CD8-positive, alpha-beta memory T cell (primary cell): ENCODE data around the gene TNIK. TPM values are rescaled to one million over a fixed set of nuclear protein-coding genes. Genes with fewer than 3 reads are reported as not detected.

Experiments
- CTCF ChIA-PET: fragments of 350-600 bp; sonication (Branson Sonifier 250); formaldehyde crosslinking; loops from one replicate; lab custom pipeline; 2021; ENCODE audit warnings: antibody characterized with exemption; lab: Charles Lee
- POLR2A ChIA-PET: fragments of 350-600 bp; sonication (Branson Sonifier 250); formaldehyde crosslinking; loops from one replicate; lab custom pipeline; 2021; ENCODE audit warnings: antibody characterized with exemption; lab: Charles Lee
- DNase-seq, 5 donors: peaks; one replicate each; pipeline versions ENCODE4 v3.0.0 to v3.0.0-alpha.2; 2020 to 2022; ENCODE audit warnings: mixed read lengths in 1 of 5
- H3K27ac ChIP-seq: one replicate; pipeline ENCODE4 v1.7.0; 2013; ENCODE audit warnings: low read depth, mild to moderate bottlenecking, low read length, moderate library complexity
- H3K27me3 ChIP-seq: 2 replicates; pipeline ENCODE4 v1.7.0; 2013; ENCODE audit warnings: low read length, mild to moderate bottlenecking; ENCODE audit not compliant: insufficient read depth, poor library complexity, severe bottlenecking
- H3K36me3 ChIP-seq: 2 replicates; pipeline ENCODE4 v1.7.0; 2013; ENCODE audit warnings: mild to moderate bottlenecking, low read length, moderate library complexity; ENCODE audit not compliant: insufficient read depth
- H3K4me1 ChIP-seq: 2 replicates; pipeline ENCODE4 v1.7.0; 2013; ENCODE audit warnings: mild to moderate bottlenecking, low read length, moderate library complexity; ENCODE audit not compliant: insufficient read depth
- H3K4me3 ChIP-seq: 2 replicates; pipeline ENCODE4 v1.7.0; 2013; ENCODE audit warnings: mild to moderate bottlenecking, low read length
- H3K9me3 ChIP-seq: 2 replicates; pipeline ENCODE4 v1.7.0; 2013; ENCODE audit warnings: mild to moderate bottlenecking, low read length
- H3K27ac Mint-ChIP-seq, 8 donors: one replicate each; pipeline ENCODE4 v1.8.0; 2020 to 2021; ENCODE audit warnings: mixed read lengths in 8 of 8, mild to moderate bottlenecking in 6 of 8, inconsistent platforms in 3 of 8, moderate library complexity in 3 of 8
- H3K27me3 Mint-ChIP-seq, 2 donors: one replicate each; pipeline ENCODE4 v1.8.0; 2020 to 2021; ENCODE audit warnings: mixed read lengths in 2 of 2, mild to moderate bottlenecking in 1 of 2, moderate library complexity in 1 of 2
- H3K36me3 Mint-ChIP-seq, 3 donors: one replicate each; pipeline ENCODE4 v1.8.0; 2020 to 2021; ENCODE audit warnings: mixed read lengths in 3 of 3, inconsistent platforms in 1 of 3, mild to moderate bottlenecking in 1 of 3
- H3K4me1 Mint-ChIP-seq, 3 donors: one replicate each; pipeline ENCODE4 v1.8.0; 2020 to 2021; ENCODE audit warnings: mixed read lengths in 3 of 3, inconsistent platforms in 1 of 3, mild to moderate bottlenecking in 1 of 3
- H3K4me3 Mint-ChIP-seq, 7 donors: one replicate each; pipeline ENCODE4 v1.8.0; 2020 to 2021; ENCODE audit warnings: mixed read lengths in 7 of 7, mild to moderate bottlenecking in 6 of 7, moderate library complexity in 4 of 7, inconsistent platforms in 2 of 7
- H3K9me3 Mint-ChIP-seq, 5 donors: one replicate each; pipeline ENCODE4 v1.8.0; 2020 to 2022; ENCODE audit warnings: mixed read lengths in 5 of 5, mild to moderate bottlenecking in 3 of 5, moderate library complexity in 2 of 5, inconsistent platforms in 1 of 5
- polyA plus RNA-seq: library from polyadenylated mRNA; unstranded; fragments of 300-500 nt; fragmentation: Illumina TruSeq; gene quantifications from one replicate; pipeline ENCODE4 v1.2.3, GENCODE V29; 2021
- total RNA-seq, 2 experiments: library from RNA; stranded (reverse); gene quantifications; one replicate each; pipeline ENCODE4 v1.2.3, GENCODE V29; 2021

TNIK gene
- total and polyA plus RNA-seq, 3 experiments from 2014 or later = 15.9 to 19.2 (median 17.7) TPM

DNA sequence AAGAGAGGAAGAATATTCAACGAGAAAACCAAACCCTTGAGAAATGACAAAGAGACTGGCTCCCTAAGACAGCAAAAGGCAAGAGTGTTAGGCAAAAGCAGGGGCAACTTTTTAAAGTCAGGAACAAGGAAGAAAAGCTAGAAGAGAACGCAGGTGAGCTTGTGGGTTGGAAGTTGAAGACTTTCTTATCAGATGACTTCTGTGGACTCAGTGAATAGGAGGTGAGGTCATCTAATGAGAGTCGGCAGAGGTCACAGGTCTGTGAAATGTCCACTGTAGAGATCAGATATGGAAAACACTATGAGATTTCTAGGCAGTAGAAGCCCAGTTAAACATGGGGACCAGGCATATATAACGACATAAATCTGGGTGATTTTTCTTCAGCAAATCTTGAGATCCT, 27.2 kb upstream of the TNIK start:
- H3K9me3 Mint-ChIP-seq = no peaks in the 10 kb centered on the region
- DNase-seq = no peak
- H3K4me1 ChIP-seq = peaks cover 16% of the 10 kb centered on the region
- ChIA-PET POLR2A (no interaction called here), CTCF (interaction anchor here (0.5 kb wide), 1 partner anchor 1476 kb away, joined by 3 read pairs; no protein-coding TSS in a partner anchor)
- H3K27ac Mint-ChIP-seq = no peak overlapping the region
- H3K4me3 ChIP-seq = no peak overlapping the region
- no peak overlapping the region for H3K4me3 Mint-ChIP-seq
- peaks cover 0 to 3% (median 2%) of the 10 kb centered on the region in 3 donors for H3K36me3 Mint-ChIP-seq
- H3K9me3 ChIP-seq = no peaks in the 10 kb centered on the region
- H3K27me3 ChIP-seq = no peaks in the 10 kb centered on the region
- H3K4me1 Mint-ChIP-seq = peaks cover 12 to 24% (median 14%) of the 10 kb centered on the region in 3 donors
- no peak overlapping the region for H3K27ac ChIP-seq
- H3K36me3 ChIP-seq = no peaks in the 10 kb centered on the region
- H3K27me3 Mint-ChIP-seq = no peaks in the 10 kb centered on the region

GRCh38 chr3:171485338-171485737, 25.1 kb upstream of the TNIK start:
- no peak overlapping the region for H3K27ac ChIP-seq
- Mint-ChIP-seq H3K27me3 (no peaks in the 10 kb centered on the region), H3K9me3 (peaks cover 0 to 1% (median 0%) of the 10 kb centered on the region in 5 donors), H3K36me3 (peaks cover 0 to 7% (median 0%) of the 10 kb centered on the region in 3 donors), H3K27ac (no peak overlapping the region), H3K4me3 (no peak overlapping the region), H3K4me1 (peaks cover 7 to 18% (median 12%) of the 10 kb centered on the region in 3 donors)
- H3K4me1 ChIP-seq = peaks cover 8% of the 10 kb centered on the region
- H3K27me3 ChIP-seq = no peaks in the 10 kb centered on the region
- ChIA-PET CTCF (no interaction called here), POLR2A (no interaction called here)
- no peak for DNase-seq
- H3K36me3 ChIP-seq = no peaks in the 10 kb centered on the region
- no peak overlapping the region for H3K4me3 ChIP-seq
- no peaks in the 10 kb centered on the region for H3K9me3 ChIP-seq

- no peaks in the 10 kb centered on the region for H3K27me3 Mint-ChIP-seq
- H3K4me1 Mint-ChIP-seq = peaks cover 10 to 18% (median 17%) of the 10 kb centered on the region in 3 donors
- peak overlapping the region; percentile 39 to 95 (median 68) for H3K27ac Mint-ChIP-seq
- Histone ChIP-seq H3K36me3 (no peaks in the 10 kb centered on the region), H3K4me1 (peaks cover 14% of the 10 kb centered on the region), H3K4me3 (no peak overlapping the region), H3K9me3 (no peaks in the 10 kb centered on the region), H3K27ac (no peak overlapping the region), H3K27me3 (no peaks in the 10 kb centered on the region)
- DNase-seq = no peak
- ChIA-PET CTCF (interaction anchor here (1.0 kb wide), 1 partner anchor 9 kb away, joined by 3 read pairs; no protein-coding TSS in a partner anchor), POLR2A (interaction anchor here (0.6 to 1.0 kb wide), 2 partner anchors 12 to 228 kb away, joined by 3 to 4 read pairs; no protein-coding TSS in a partner anchor)
- peaks cover 0 to 2% (median 0%) of the 10 kb centered on the region in 5 donors for H3K9me3 Mint-ChIP-seq
- peaks cover 0 to 5% (median 0%) of the 10 kb centered on the region in 3 donors for H3K36me3 Mint-ChIP-seq
- H3K4me3 Mint-ChIP-seq = peak overlapping the region; percentile 1 to 76 (median 62)
Observed at GRCh38 chr3:171481011-171481410, 20.8 kb upstream of the TNIK start.

DNA sequence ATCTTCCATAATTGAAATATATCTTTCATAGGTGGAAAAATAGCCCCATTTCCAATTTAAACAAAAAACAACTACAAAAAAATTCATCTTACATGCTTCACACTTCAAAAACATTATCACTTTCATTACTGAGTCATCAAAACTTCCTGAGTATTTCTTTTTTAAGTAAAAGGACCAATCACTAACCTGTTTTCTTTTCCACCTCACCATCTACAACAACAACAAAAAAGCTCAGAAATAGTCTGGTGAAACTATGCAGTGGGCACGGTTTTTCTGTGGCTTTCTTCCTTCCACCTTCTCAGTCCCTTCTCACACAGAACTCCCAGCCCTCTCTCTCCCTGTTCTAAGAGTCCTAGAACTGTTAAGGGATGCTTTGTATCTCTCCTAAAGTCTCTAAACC, 20.3 kb upstream of the TNIK start:
- ChIA-PET CTCF (interaction anchor here (1.0 to 2.1 kb wide), 2 partner anchors 9 to 20 kb away, joined by 3 to 10 read pairs; partner anchors contain the start of gene TNIK), POLR2A (interaction anchor here (0.6 to 1.0 kb wide), 2 partner anchors 12 to 1157 kb away, joined by 3 to 6 read pairs; no protein-coding TSS in a partner anchor)
- Mint-ChIP-seq H3K4me3 (peak overlapping the region; percentile 23 to 76 (median 62)), H3K36me3 (peaks cover 0 to 5% (median 0%) of the 10 kb centered on the region in 3 donors), H3K27ac (peak overlapping the region; percentile 39 to 95 (median 68)), H3K27me3 (no peaks in the 10 kb centered on the region), H3K4me1 (peaks cover 10 to 18% (median 17%) of the 10 kb centered on the region in 3 donors), H3K9me3 (peaks cover 0 to 2% (median 0%) of the 10 kb centered on the region in 5 donors)
- H3K36me3 ChIP-seq = no peaks in the 10 kb centered on the region
- H3K4me3 ChIP-seq = no peak overlapping the region
- no peak overlapping the region for H3K27ac ChIP-seq
- DNase-seq = peak in 2 of 5 donors; percentile 10 to 37
- no peaks in the 10 kb centered on the region for H3K27me3 ChIP-seq
- peaks cover 14% of the 10 kb centered on the region for H3K4me1 ChIP-seq
- H3K9me3 ChIP-seq = no peaks in the 10 kb centered on the region

- H3K9me3 ChIP-seq = no peaks in the 10 kb centered on the region
- peaks cover 10 to 18% (median 17%) of the 10 kb centered on the region in 3 donors for H3K4me1 Mint-ChIP-seq
- H3K36me3 Mint-ChIP-seq = peaks cover 0 to 5% (median 0%) of the 10 kb centered on the region in 3 donors
- no peak overlapping the region for H3K4me3 Mint-ChIP-seq
- H3K4me1 ChIP-seq = peaks cover 14% of the 10 kb centered on the region
- CTCF ChIA-PET = interaction anchor here (1.9 kb wide), 1 partner anchor 16 kb away, joined by 5 read pairs; the partner anchor contains the start of gene TNIK
- H3K4me3 ChIP-seq = no peak overlapping the region
- H3K27ac Mint-ChIP-seq = no peak overlapping the region
- peaks cover 0 to 2% (median 0%) of the 10 kb centered on the region in 5 donors for H3K9me3 Mint-ChIP-seq
- no peak overlapping the region for H3K27ac ChIP-seq
- H3K27me3 ChIP-seq = no peaks in the 10 kb centered on the region
- no peaks in the 10 kb centered on the region for H3K36me3 ChIP-seq
- POLR2A ChIA-PET = no interaction called here
- peaks cover 0 to under 1% of the 10 kb centered on the region in 2 donors for H3K27me3 Mint-ChIP-seq
- no peak for DNase-seq
Observed at GRCh38 chr3:171476532-171477102, 16.4 kb upstream of the TNIK start.

DNA sequence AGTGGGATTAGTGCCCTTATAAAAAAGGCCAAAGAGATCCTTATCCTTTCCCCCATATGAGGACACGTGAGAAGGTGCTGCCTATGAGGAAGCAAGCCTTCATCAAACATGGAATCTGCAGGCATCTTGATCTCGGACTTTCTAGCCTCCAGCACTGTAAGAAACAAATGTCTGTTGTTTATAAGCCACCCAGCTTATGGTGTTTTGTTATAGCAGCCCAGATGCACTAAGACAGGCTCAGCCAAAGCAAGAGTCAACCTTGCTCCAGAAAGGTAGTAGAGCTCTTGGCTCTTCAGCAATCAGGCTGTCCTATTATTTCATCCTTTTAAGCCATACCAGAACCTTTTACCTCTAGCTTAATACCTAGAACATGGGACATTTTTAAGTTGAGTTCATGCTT, 12.3 kb upstream of the TNIK start:
- Mint-ChIP-seq H3K27me3 (peaks cover 0 to 3% of the 10 kb centered on the region in 2 donors), H3K27ac (no peak overlapping the region), H3K4me3 (no peak overlapping the region), H3K9me3 (no peaks in the 10 kb centered on the region), H3K4me1 (no peaks in the 10 kb centered on the region), H3K36me3 (peaks cover 0 to 2% (median 0%) of the 10 kb centered on the region in 3 donors)
- POLR2A ChIA-PET = interaction anchor here (0.5 kb wide), 1 partner anchor 8 kb away, joined by 3 read pairs; no protein-coding TSS in a partner anchor
- Histone ChIP-seq H3K27ac (no peak overlapping the region), H3K4me3 (no peak overlapping the region), H3K27me3 (no peaks in the 10 kb centered on the region), H3K9me3 (no peaks in the 10 kb centered on the region), H3K36me3 (no peaks in the 10 kb centered on the region), H3K4me1 (no peaks in the 10 kb centered on the region)
- DNase-seq = no peak
- CTCF ChIA-PET = interaction anchor here (1.6 kb wide), 1 partner anchor 19 kb away, joined by 3 read pairs; no protein-coding TSS in a partner anchor

GRCh38 chr3:171470714-171471227, 10.6 kb upstream of the TNIK start:
- no peaks in the 10 kb centered on the region for H3K9me3 Mint-ChIP-seq
- ChIA-PET POLR2A (no interaction called here), CTCF (interaction anchor here (1.1 kb wide), 1 partner anchor 13 kb away, joined by 3 read pairs; no protein-coding TSS in a partner anchor)
- DNase-seq = no peak
- H3K36me3 Mint-ChIP-seq = peaks cover 0 to 2% (median 0%) of the 10 kb centered on the region in 3 donors
- no peak overlapping the region for H3K27ac Mint-ChIP-seq
- no peaks in the 10 kb centered on the region for H3K4me1 Mint-ChIP-seq
- Histone ChIP-seq H3K27me3 (no peaks in the 10 kb centered on the region), H3K36me3 (no peaks in the 10 kb centered on the region), H3K4me3 (no peak overlapping the region), H3K4me1 (no peaks in the 10 kb centered on the region), H3K9me3 (no peaks in the 10 kb centered on the region), H3K27ac (peak overlapping the region; percentile 38)
- no peak overlapping the region for H3K4me3 Mint-ChIP-seq
- H3K27me3 Mint-ChIP-seq = peaks cover 0 to 3% of the 10 kb centered on the region in 2 donors

- Histone ChIP-seq H3K27me3 (no peaks in the 10 kb centered on the region), H3K4me1 (no peaks in the 10 kb centered on the region), H3K27ac (no peak overlapping the region), H3K4me3 (no peak overlapping the region), H3K9me3 (no peaks in the 10 kb centered on the region), H3K36me3 (no peaks in the 10 kb centered on the region)
- Mint-ChIP-seq H3K9me3 (no peaks in the 10 kb centered on the region), H3K27me3 (peaks cover 0 to 3% of the 10 kb centered on the region in 2 donors), H3K27ac (no peak overlapping the region), H3K36me3 (peaks cover 0 to 2% (median 0%) of the 10 kb centered on the region in 3 donors), H3K4me3 (no peak overlapping the region), H3K4me1 (no peaks in the 10 kb centered on the region)
- ChIA-PET CTCF (no interaction called here), POLR2A (interaction anchor here (0.9 kb wide), 1 partner anchor 11 kb away, joined by 3 read pairs; no protein-coding TSS in a partner anchor)
- no peak for DNase-seq
Observed at GRCh38 chr3:171469376-171469775, 9.2 kb upstream of the TNIK start.
